ENCODE data around the gene SMR3A.

Gene SMR3A

DNA sequence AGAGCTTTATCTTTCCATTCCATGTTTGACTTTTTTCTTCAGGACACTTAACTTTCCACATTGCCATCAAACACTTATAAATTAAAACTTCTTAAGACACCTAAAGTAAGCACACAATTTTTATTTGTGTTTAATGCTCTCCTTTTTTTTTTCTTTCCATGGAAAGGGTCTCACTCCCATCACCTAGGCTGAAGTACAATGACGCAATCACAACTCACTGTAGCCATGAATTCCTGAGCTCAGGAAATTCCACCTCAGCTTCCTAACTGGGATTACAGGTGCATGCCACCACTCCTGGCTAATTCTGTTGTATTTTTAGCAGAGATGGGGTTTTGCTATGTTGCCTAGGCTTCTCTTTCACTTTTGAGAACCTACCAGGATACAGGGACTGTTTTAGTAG, 7.3 kb downstream of the SMR3A start:
- H3K4me3 ChIP-seq (ENCODE audit: low read length): no peak overlapping the region
- H3K9me3 ChIP-seq (ENCODE audit: control insufficient read depth, insufficient read depth, low read length): no peaks in the 10 kb centered on the region
- DNase-seq (ENCODE audit: low read depth, low spot score): no peak
- no peak overlapping the region for H3K27ac ChIP-seq (ENCODE audit: low read length)
- WGBS (ENCODE audit: insufficient coverage, insufficient read length): no CpG with 5 or more reads among the region's 1 CpG
- H3K4me1 ChIP-seq (ENCODE audit: control insufficient read depth, insufficient read depth, low read length): no peaks in the 10 kb centered on the region
- H3K36me3 ChIP-seq (ENCODE audit: control insufficient read depth, insufficient read depth, low read length): no peaks in the 10 kb centered on the region
- H3K27me3 ChIP-seq (ENCODE audit: control insufficient read depth, insufficient read depth, low read length): no peaks in the 10 kb centered on the region

DNA sequence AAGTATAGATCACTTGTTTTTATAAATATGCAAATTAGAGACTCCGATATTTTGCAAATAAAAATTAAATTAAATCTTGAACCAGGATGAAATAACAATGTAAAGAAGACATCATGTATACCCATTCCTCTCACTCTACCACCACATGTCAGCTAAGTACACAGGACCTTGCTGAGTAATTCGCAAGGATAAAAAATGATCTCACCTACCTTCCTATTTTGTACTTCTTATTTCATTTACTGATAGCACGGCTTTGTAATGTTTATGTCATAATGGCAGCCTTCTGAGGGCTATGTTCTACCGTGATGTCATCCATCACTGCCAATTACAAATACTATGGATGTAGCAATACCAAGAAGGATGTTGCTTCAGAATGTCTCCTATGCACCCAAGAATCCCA, 11.4 kb downstream of the SMR3A start:
- no peaks in the 10 kb centered on the region for H3K4me1 ChIP-seq (ENCODE audit: control insufficient read depth, insufficient read depth, low read length)
- DNase-seq (ENCODE audit: low read depth, low spot score): no peak

DNA sequence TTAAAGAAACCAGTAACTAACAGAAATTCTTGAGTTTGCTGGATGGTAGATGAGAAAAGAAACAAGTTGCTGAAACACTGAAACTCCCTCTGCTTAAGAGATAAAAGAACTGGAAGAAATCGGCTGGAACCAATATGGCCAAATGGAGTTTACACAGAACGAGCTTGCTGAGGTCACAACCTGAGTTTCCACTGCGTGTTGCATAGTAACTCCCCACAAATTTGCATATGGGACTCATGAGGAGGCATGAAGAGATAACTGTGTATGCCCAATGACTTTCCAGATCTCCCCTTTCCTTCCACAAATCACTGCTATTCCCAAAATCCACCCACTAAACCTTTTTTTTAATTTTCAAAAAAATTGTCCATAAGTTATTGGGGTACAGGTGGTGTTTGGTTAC, 12.2 kb downstream of the SMR3A start:
- no CpG with 5 or more reads among the region's 3 CpGs for WGBS (ENCODE audit: insufficient coverage, insufficient read length)
- H3K27ac ChIP-seq (ENCODE audit: low read length): no peak overlapping the region
- no peak for DNase-seq (ENCODE audit: low read depth, low spot score)

More for the DNA sequence above, 11.4 kb downstream of the SMR3A start:
- Histone ChIP-seq H3K27ac (ENCODE audit: low read length) (no peak overlapping the region), H3K36me3 (ENCODE audit: control insufficient read depth, insufficient read depth, low read length) (no peaks in the 10 kb centered on the region), H3K27me3 (ENCODE audit: control insufficient read depth, insufficient read depth, low read length) (no peaks in the 10 kb centered on the region), H3K4me3 (ENCODE audit: low read length) (no peak overlapping the region), H3K9me3 (ENCODE audit: control insufficient read depth, insufficient read depth, low read length) (no peaks in the 10 kb centered on the region)
- no CpG with 5 or more reads among the region's 4 CpGs for WGBS (ENCODE audit: insufficient coverage, insufficient read length)

DNA sequence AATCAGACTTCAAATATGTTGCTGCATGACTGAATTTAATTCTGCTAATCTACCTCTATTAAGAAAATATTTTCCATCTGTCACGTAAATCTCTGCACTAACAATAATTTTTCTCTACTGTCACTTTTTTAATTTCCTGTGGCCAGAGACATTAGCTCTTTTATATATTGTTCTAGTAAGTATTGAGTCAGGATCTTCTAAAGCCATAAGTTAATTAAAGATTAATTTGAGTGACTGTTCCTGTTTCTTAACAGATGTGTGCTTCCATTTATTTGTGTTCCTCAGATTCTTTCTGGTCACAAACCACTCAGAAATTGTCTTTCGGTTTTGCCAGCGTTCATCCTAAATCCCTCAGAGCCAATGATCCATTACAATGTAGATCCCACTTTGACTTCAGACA, 20.0 kb downstream of the SMR3A start:
- Histone ChIP-seq H3K4me1 (ENCODE audit: control insufficient read depth, insufficient read depth, low read length) (no peaks in the 10 kb centered on the region), H3K9me3 (ENCODE audit: control insufficient read depth, insufficient read depth, low read length) (no peaks in the 10 kb centered on the region), H3K36me3 (ENCODE audit: control insufficient read depth, insufficient read depth, low read length) (no peaks in the 10 kb centered on the region), H3K4me3 (ENCODE audit: low read length) (no peak overlapping the region), H3K27me3 (ENCODE audit: control insufficient read depth, insufficient read depth, low read length) (no peaks in the 10 kb centered on the region), H3K27ac (ENCODE audit: low read length) (no peak overlapping the region)
- WGBS (ENCODE audit: insufficient coverage, insufficient read length): no CpG with 5 or more reads among the region's 3 CpGs
- no peak for DNase-seq (ENCODE audit: low read depth, low spot score)

More for the DNA sequence above, 12.2 kb downstream of the SMR3A start:
- Histone ChIP-seq H3K4me3 (ENCODE audit: low read length) (no peak overlapping the region), H3K36me3 (ENCODE audit: control insufficient read depth, insufficient read depth, low read length) (no peaks in the 10 kb centered on the region), H3K4me1 (ENCODE audit: control insufficient read depth, insufficient read depth, low read length) (no peaks in the 10 kb centered on the region), H3K27me3 (ENCODE audit: control insufficient read depth, insufficient read depth, low read length) (no peaks in the 10 kb centered on the region), H3K9me3 (ENCODE audit: control insufficient read depth, insufficient read depth, low read length) (no peaks in the 10 kb centered on the region)

DNA sequence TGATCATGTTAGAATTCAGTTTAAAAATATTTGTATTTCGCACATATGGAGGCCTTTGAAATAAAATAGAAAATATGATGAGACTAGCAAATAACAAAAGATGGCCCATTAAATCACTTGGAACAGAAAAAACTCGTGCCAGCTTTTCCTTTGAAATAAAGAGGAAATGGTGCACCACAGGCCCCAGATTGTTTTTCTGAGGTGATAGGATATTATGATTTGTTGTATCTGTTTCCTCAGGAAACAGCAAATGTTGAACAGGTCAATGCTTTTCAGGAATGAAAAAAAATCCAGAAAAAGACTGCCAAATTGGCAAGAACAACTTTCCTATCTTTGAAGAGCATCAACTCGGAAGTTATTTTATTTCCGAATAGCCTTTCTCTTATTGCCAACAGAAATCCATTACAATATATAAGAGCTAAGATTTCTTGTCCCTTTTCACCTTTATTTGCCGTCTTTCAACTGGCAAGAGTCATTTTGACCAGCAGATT, 22.2 kb downstream of the SMR3A start, which contains the start of gene SMR3B:
Gene SMR3B, plus strand, starts transcription at position 441 of the 491 bp plus-strand sequence. CDS start 1,380 bp downstream, outside the sequence.
- no peak for DNase-seq (ENCODE audit: low read depth, low spot score)
- Histone ChIP-seq H3K4me3 (ENCODE audit: low read length) (no peak within 1 kb of the TSS), H3K27ac (ENCODE audit: low read length) (no peak within 1 kb of the TSS), H3K4me1 (ENCODE audit: control insufficient read depth, insufficient read depth, low read length) (no peaks in the 10 kb centered on the region), H3K9me3 (ENCODE audit: control insufficient read depth, insufficient read depth, low read length) (no peaks in the 10 kb centered on the region), H3K27me3 (ENCODE audit: control insufficient read depth, insufficient read depth, low read length) (no peaks in the 10 kb centered on the region), H3K36me3 (ENCODE audit: control insufficient read depth, insufficient read depth, low read length) (no peaks in the 10 kb centered on the region)
- WGBS (ENCODE audit: insufficient coverage, insufficient read length): no CpG with 5 or more reads among the region's 5 CpGs

DNA sequence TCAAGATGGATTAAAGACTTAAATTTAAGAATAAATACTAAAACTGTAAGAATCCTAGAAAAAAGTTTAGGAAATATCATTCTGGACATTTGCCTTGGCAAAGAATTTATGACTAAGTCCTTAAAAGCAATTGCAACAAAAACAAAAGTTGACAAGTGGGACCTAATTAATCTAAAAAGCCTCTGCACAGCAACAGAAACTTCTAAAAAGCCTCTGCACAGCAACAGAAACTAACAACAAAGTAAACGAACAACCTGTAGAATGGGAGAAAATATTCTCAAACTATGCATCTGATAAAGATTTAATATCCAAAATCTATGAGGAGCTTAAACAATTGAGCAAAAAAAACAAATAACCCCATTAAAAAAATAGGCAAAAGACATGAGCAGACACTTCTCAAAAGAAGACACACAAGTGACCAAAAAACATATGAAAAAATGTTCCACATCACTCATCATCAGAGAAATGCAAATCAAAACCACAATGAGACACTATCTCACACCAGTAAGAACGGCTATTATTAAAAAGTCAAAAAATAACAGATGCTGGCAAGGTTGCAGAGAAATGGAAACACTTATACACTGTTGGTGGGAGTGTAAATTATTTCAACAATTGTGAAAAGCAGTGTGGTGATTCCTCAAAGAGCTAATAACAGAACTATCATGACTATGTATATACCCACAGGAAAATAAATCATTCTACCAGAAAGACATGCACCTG, 31.7 kb downstream of the SMR3A start:
- no CpG with 5 or more reads among the region's 2 CpGs for WGBS (ENCODE audit: insufficient coverage, insufficient read length)
- H3K27ac ChIP-seq (ENCODE audit: low read length): no peak overlapping the region
- no peaks in the 10 kb centered on the region for H3K9me3 ChIP-seq (ENCODE audit: control insufficient read depth, insufficient read depth, low read length)
- no peaks in the 10 kb centered on the region for H3K36me3 ChIP-seq (ENCODE audit: control insufficient read depth, insufficient read depth, low read length)
- H3K4me3 ChIP-seq (ENCODE audit: low read length): no peak overlapping the region
- no peaks in the 10 kb centered on the region for H3K4me1 ChIP-seq (ENCODE audit: control insufficient read depth, insufficient read depth, low read length)
- no peaks in the 10 kb centered on the region for H3K27me3 ChIP-seq (ENCODE audit: control insufficient read depth, insufficient read depth, low read length)
- DNase-seq (ENCODE audit: low read depth, low spot score): no peak

DNA sequence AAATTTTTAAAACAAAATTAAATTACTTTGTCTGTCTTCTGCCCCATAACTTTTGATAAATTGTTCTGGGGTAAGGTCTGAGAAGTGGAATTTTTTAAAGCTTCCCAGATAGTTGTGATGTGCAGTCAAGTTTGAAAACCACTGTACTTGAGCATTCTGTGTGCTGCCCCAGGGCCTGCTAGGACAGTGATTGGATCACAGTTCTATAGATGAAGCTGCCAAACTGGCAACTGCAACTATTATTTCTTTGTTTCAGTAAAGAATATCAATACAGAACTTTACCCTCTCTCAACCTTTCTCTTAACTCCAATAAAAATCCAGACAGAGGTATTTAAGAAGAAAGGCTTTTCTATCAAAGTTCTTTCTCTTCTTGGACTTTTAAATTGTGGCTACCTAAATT, 37.0 kb downstream of the SMR3A start, which contains the start of gene OPRPN:
Gene OPRPN, plus strand, starts transcription at position 361 of the 400 bp plus-strand sequence. CDS start 1,346 bp downstream, outside the sequence.
- Histone ChIP-seq H3K4me1 (ENCODE audit: control insufficient read depth, insufficient read depth, low read length) (no peaks in the 10 kb centered on the region), H3K36me3 (ENCODE audit: control insufficient read depth, insufficient read depth, low read length) (no peaks in the 10 kb centered on the region), H3K27me3 (ENCODE audit: control insufficient read depth, insufficient read depth, low read length) (no peaks in the 10 kb centered on the region), H3K4me3 (ENCODE audit: low read length) (no peak within 1 kb of the TSS), H3K9me3 (ENCODE audit: control insufficient read depth, insufficient read depth, low read length) (no peaks in the 10 kb centered on the region), H3K27ac (ENCODE audit: low read length) (no peak within 1 kb of the TSS)
- DNase-seq (ENCODE audit: low read depth, low spot score): no peak

DNA sequence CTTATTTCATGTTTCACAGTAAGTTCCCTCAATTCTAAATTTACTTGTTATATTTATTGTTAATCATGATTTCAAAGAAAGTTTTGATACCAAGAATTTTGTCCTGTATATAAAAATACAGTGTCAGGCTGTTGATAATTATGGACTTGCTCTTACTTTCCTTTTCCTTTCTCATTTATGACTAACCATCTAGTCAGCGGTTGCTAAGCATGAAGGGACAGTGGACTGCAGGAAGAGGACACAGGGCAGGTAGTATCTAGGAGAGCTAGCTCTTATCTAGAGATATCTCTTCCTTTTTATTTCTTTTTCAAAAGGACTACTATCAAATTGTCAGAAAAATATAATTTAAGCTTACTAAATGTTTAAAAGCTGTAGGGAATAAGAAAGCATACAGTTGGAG, 38.8 kb downstream of the SMR3A start:
- H3K27me3 ChIP-seq (ENCODE audit: control insufficient read depth, insufficient read depth, low read length): no peaks in the 10 kb centered on the region
- no peaks in the 10 kb centered on the region for H3K4me1 ChIP-seq (ENCODE audit: control insufficient read depth, insufficient read depth, low read length)
- H3K27ac ChIP-seq (ENCODE audit: low read length): no peak overlapping the region
- no peaks in the 10 kb centered on the region for H3K36me3 ChIP-seq (ENCODE audit: control insufficient read depth, insufficient read depth, low read length)
- no CpG with 5 or more reads among the region's 1 CpG for WGBS (ENCODE audit: insufficient coverage, insufficient read length)
- no peak overlapping the region for H3K4me3 ChIP-seq (ENCODE audit: low read length)
- no peak for DNase-seq (ENCODE audit: low read depth, low spot score)
- H3K9me3 ChIP-seq (ENCODE audit: control insufficient read depth, insufficient read depth, low read length): no peaks in the 10 kb centered on the region

DNA sequence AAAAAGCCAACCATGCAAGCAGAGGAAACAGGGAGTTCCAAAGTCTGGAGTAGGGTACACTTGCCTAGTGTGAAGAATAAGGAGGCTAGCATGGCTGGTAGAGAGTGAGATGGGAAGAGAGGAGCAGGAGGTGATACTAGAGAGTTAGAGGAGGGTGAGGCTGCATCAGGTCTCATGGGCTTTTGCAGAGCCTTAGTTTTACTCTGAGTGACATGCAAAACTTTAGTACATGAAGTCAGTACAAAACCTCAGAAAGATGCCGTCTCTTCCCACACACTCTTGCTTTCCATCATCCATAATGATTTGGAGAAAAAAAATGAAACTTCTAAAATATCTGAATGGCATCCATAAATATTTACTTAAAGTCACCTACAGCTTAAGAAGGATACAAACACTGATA, 42.2 kb downstream of the SMR3A start:
- H3K4me3 ChIP-seq (ENCODE audit: low read length): no peak overlapping the region
- H3K4me1 ChIP-seq (ENCODE audit: control insufficient read depth, insufficient read depth, low read length): no peaks in the 10 kb centered on the region
- H3K36me3 ChIP-seq (ENCODE audit: control insufficient read depth, insufficient read depth, low read length): no peaks in the 10 kb centered on the region
- WGBS (ENCODE audit: insufficient coverage, insufficient read length): no CpG with 5 or more reads among the region's 1 CpG
- no peak for DNase-seq (ENCODE audit: low read depth, low spot score)
- no peaks in the 10 kb centered on the region for H3K9me3 ChIP-seq (ENCODE audit: control insufficient read depth, insufficient read depth, low read length)
- no peak overlapping the region for H3K27ac ChIP-seq (ENCODE audit: low read length)
- no peaks in the 10 kb centered on the region for H3K27me3 ChIP-seq (ENCODE audit: control insufficient read depth, insufficient read depth, low read length)

DNA sequence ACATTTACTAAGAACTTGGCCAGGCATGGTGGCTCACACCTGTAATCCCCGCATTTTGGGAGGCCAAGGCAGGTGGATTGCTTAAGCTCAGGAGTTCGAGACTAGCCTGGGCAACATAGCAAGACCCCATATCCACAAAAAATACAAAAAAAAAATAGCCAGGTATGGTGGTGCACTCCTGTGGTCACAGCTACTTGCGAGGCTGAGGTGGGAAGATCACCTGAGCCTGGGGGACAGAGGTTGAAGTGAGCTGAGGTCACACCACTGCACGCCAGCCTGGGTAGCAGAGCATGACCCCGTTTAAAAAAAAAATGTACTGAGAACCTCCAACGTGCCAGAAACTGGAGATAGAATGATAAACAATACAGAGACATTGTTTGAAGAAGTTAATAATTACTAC, 45.2 kb downstream of the SMR3A start:
- no CpG with 5 or more reads among the region's 6 CpGs for WGBS (ENCODE audit: insufficient coverage, insufficient read length)
- Histone ChIP-seq H3K27ac (ENCODE audit: low read length) (no peak overlapping the region), H3K4me1 (ENCODE audit: control insufficient read depth, insufficient read depth, low read length) (no peaks in the 10 kb centered on the region), H3K36me3 (ENCODE audit: control insufficient read depth, insufficient read depth, low read length) (no peaks in the 10 kb centered on the region), H3K27me3 (ENCODE audit: control insufficient read depth, insufficient read depth, low read length) (no peaks in the 10 kb centered on the region), H3K9me3 (ENCODE audit: control insufficient read depth, insufficient read depth, low read length) (no peaks in the 10 kb centered on the region), H3K4me3 (ENCODE audit: low read length) (no peak overlapping the region)
- no peak for DNase-seq (ENCODE audit: low read depth, low spot score)
